K562 (cell line): ENCODE data around the gene TMEM158. TPM values are rescaled to one million over a fixed set of nuclear protein-coding genes. Genes with fewer than 3 reads are reported as not detected.

ENCODE experiments used
- HES1 ChIP-seq: fragments of 450-650 bp; IDR thresholded peaks from 2 replicates; pipeline ENCODE4 v1.6.1; 2016; ENCODE audit warnings: low read depth, mild to moderate bottlenecking, moderate library complexity
- KDM1A ChIP-seq, 2 experiments: fragments of 450-650 bp; IDR thresholded peaks; 2 replicates each; pipeline ENCODE4 v1.6.1; 2016; ENCODE audit warnings: mild to moderate bottlenecking in 2 of 2
- MGA ChIP-seq: fragments of 450-650 bp; IDR thresholded peaks from 2 replicates; pipeline ENCODE4 v1.6.1; 2016; ENCODE audit warnings: mild to moderate bottlenecking, moderate library complexity
- TBL1XR1 ChIP-seq, 2 experiments: IDR thresholded peaks; 2 replicates each; pipeline ENCODE4 v1.6.1; 2012; ENCODE audit warnings: improper control_type of control experiment in 2 of 2, low read length in 2 of 2, mild to moderate bottlenecking in 1 of 2
- TCF7 ChIP-seq: sonication (generic); IDR thresholded peaks from 2 replicates; pipeline ENCODE4 v1.6.1; 2016; ENCODE audit warnings: antibody characterized with exemption, borderline replicate concordance
- polyA plus RNA-seq, 8 experiments: library from polyadenylated mRNA; depleted of rRNA in 4 of 8; stranded (reverse) in 5 of 8; unstranded in 3 of 8; fragments of >200 nt; fragmentation: Nextera tagmentation in 2 of 8; fragmentation: Illumina TruSeq in 1 of 8; extraction: Ambion mirVana in 2 of 8; extraction: Trizol in 1 of 8; gene quantifications; 2 replicates each; pipeline versions ENCODE4 v1.2.1 to v1.2.3, GENCODE V29; 2011 to 2014; ENCODE audit warnings: inconsistent platforms in 1 of 8, missing spikeins in 1 of 8
- total RNA-seq, 7 experiments: library from RNA; depleted of rRNA in 6 of 7; stranded (reverse); fragments of >200 nt in 6 of 7; fragmentation: Illumina TruSeq in 2 of 7; extraction: Trizol in 2 of 7; gene quantifications; 2 replicates each; pipeline versions ENCODE4 v1.2.1 to v1.2.3, GENCODE V29; 2011 to 2021; ENCODE audit warnings: low replicate concordance in 1 of 7

The TMEM158 gene
- total and polyA plus RNA-seq, 9 of the 15 experiments (the other 6 are each of a cell fraction or from before 2014, with no cell fraction given): 2.2 to 46.5 (median 8.4) TPM

- 0 out of 2 replicates have a peak, but pooled peaks have one; percentile 51 for TF ChIP-seq TCF7
- TF ChIP-seq KDM1A (IDR thresholded peaks at IDR 0.05): no peak
- no peak for TF ChIP-seq HES1
- TF ChIP-seq MGA: peak; percentile 57; the same call in 1 of the 2 replicates
- TF ChIP-seq TBL1XR1 (IDR thresholded peaks at IDR 0.05; ENCODE audit: low read length in 2 of 2): peak in 1 of 2 experiments; percentile 54; a peak in 1 of 4 replicates
These were observed 15.6 kb downstream of the TMEM158 start (continued) for GRCh38 chr3:45210308-45211041.
